IMR-90 (cell line): ENCODE results near the gene RPH3AL. TPM values are rescaled to one million over a fixed set of nuclear protein-coding genes. Genes with fewer than 3 reads are reported as not detected.

ENCODE experiments used
- ATAC-seq: fragments of 200-7000 bp; cut with Tn5 transposase; 2 replicates; pipeline ENCODE4 v1.9.1; 2020; ENCODE audit warnings: low read depth, mild to moderate bottlenecking, moderate library complexity
- BruUV-seq: library from RNA; stranded (reverse); fragments of 400-500 nt; replicated peaks from 2 replicates; lab custom pipeline; 2021; lab: Mats Ljungman, UMichigan
- CTCF ChIA-PET: fragments of 300-600 bp; formaldehyde crosslinking; extraction: SDS; loops from one replicate; lab custom pipeline; 2021; ENCODE audit warnings: antibody characterized with exemption; lab: Yijun Ruan, JAX
- POLR2A ChIA-PET: fragments of 300-600 bp; sonication (Branson Sonifier 250); formaldehyde crosslinking; loops from one replicate; lab custom pipeline; 2022; ENCODE audit warnings: antibody characterized with exemption; ENCODE audit not compliant: unreplicated experiment; lab: Charles Lee
- DNase-seq: peaks from one replicate; pipeline ENCODE4 v3.0.0; 2013
- H2AFZ ChIP-seq: replicated peaks from 2 replicates; pipeline ENCODE3; 2013; ENCODE audit warnings: low read length, mild to moderate bottlenecking; ENCODE audit not compliant: poor library complexity
- H2AK5ac ChIP-seq: 2 replicates; pipeline ENCODE4 v1.6.1; 2013; ENCODE audit warnings: low read depth, low read length, inconsistent platforms
- H2AK9ac ChIP-seq: replicated peaks from 2 replicates; pipeline ENCODE3; 2013; ENCODE audit warnings: mild to moderate bottlenecking, low read depth, low read length, moderate library complexity; ENCODE audit not compliant: poor library complexity
- H2BK120ac ChIP-seq: 2 replicates; pipeline ENCODE4 v1.6.1; 2013; ENCODE audit warnings: low read depth, low read length, inconsistent platforms
- H2BK15ac ChIP-seq: 3 replicates; pipeline ENCODE4 v1.6.1; 2013; ENCODE audit warnings: low read depth, low read length, inconsistent platforms
- H2BK20ac ChIP-seq: 2 replicates; pipeline ENCODE4 v1.6.1; 2013; ENCODE audit warnings: low read depth, mild to moderate bottlenecking, inconsistent platforms, low read length, moderate library complexity
- H2BK5ac ChIP-seq: 2 replicates; pipeline ENCODE4 v1.6.1; 2013; ENCODE audit warnings: mild to moderate bottlenecking, low read depth, low read length, inconsistent platforms; ENCODE audit not compliant: poor library complexity, severe bottlenecking
- H3K14ac ChIP-seq: replicated peaks from 2 replicates; pipeline ENCODE4 v1.6.1; 2013; ENCODE audit warnings: low read depth, low read length, inconsistent platforms
- H3K18ac ChIP-seq: 2 replicates; pipeline ENCODE4 v1.6.1; 2013; ENCODE audit warnings: low read depth, low read length, control low read depth
- H3K23ac ChIP-seq: 2 replicates; pipeline ENCODE4 v1.6.1; 2013; ENCODE audit warnings: low read depth, low read length, inconsistent platforms
- H3K27ac ChIP-seq: 2 replicates; pipeline ENCODE4 v1.5.1; 2013; ENCODE audit warnings: mild to moderate bottlenecking, control low read depth, low read length; ENCODE audit not compliant: insufficient read depth
- H3K27me3 ChIP-seq: 2 replicates; pipeline ENCODE4 v1.6.1; 2013; ENCODE audit warnings: low read length; ENCODE audit not compliant: control insufficient read depth, insufficient read depth
- H3K36me3 ChIP-seq: 2 replicates; pipeline ENCODE4 v1.6.1; 2013; ENCODE audit warnings: low read length, mixed read lengths; ENCODE audit not compliant: control insufficient read depth, insufficient read depth
- H3K4ac ChIP-seq: 2 replicates; pipeline ENCODE4 v1.6.1; 2013; ENCODE audit warnings: low read depth, low read length, inconsistent platforms
- H3K4me1 ChIP-seq: 2 replicates; pipeline ENCODE4 v1.6.1; 2013; ENCODE audit warnings: low read length, mixed read lengths; ENCODE audit not compliant: control insufficient read depth, insufficient read depth
- H3K4me2 ChIP-seq: 2 replicates; pipeline ENCODE4 v1.6.1; 2013; ENCODE audit warnings: low read depth, mild to moderate bottlenecking, control low read depth, low read length, moderate library complexity
- H3K4me3 ChIP-seq: 2 replicates; pipeline ENCODE4 v1.5.1; 2013; ENCODE audit warnings: low read depth, mild to moderate bottlenecking, control low read depth, low read length, moderate library complexity; ENCODE audit not compliant: insufficient read depth
- H3K56ac ChIP-seq: 2 replicates; pipeline ENCODE4 v1.6.1; 2013; ENCODE audit warnings: low read length, inconsistent platforms; ENCODE audit not compliant: insufficient read depth; ENCODE audit errors: extremely low read depth
- H3K79me1 ChIP-seq, 2 experiments: 2 replicates each; pipeline ENCODE4 v1.6.1; 2013; ENCODE audit warnings: low read length in 2 of 2, inconsistent platforms in 1 of 2, low read depth in 1 of 2
- H3K9ac ChIP-seq: 2 replicates; pipeline ENCODE4 v1.6.1; 2013; ENCODE audit warnings: low read depth, low read length, control low read depth
- H3K9me1 ChIP-seq: 2 replicates; pipeline ENCODE4 v1.6.1; 2013; ENCODE audit warnings: low read length, inconsistent platforms; ENCODE audit not compliant: insufficient read depth
- H3K9me3 ChIP-seq: 2 replicates; pipeline ENCODE4 v1.6.1; 2013; ENCODE audit warnings: low read length; ENCODE audit not compliant: control insufficient read depth, insufficient read depth
- H4K20me1 ChIP-seq: 2 replicates; pipeline ENCODE4 v1.6.1; 2013; ENCODE audit warnings: low read length, inconsistent platforms; ENCODE audit not compliant: insufficient read depth
- H4K5ac ChIP-seq: 2 replicates; pipeline ENCODE4 v1.6.1; 2013; ENCODE audit warnings: mild to moderate bottlenecking, low read depth, low read length, control low read depth
- H4K8ac ChIP-seq, 2 experiments: 2 replicates each; pipeline ENCODE4 v1.6.1; 2013; ENCODE audit warnings: low read depth in 2 of 2, low read length in 2 of 2, control low read depth in 1 of 2, inconsistent platforms in 1 of 2
- H4K91ac ChIP-seq: 2 replicates; pipeline ENCODE4 v1.6.1; 2013; ENCODE audit warnings: low read depth, low read length, inconsistent platforms; ENCODE audit not compliant: insufficient read depth
- CEBPB ChIP-seq: IDR thresholded peaks from 2 replicates; pipeline ENCODE4 v1.6.1; 2012; ENCODE audit warnings: low read depth, low read length, improper control_type of control experiment
- MAZ ChIP-seq: IDR thresholded peaks from 2 replicates; pipeline ENCODE4 v1.6.1; 2012; ENCODE audit warnings: low read depth, mild to moderate bottlenecking, low read length, improper control_type of control experiment, moderate library complexity, borderline replicate concordance
- MXI1 ChIP-seq: IDR thresholded peaks from 2 replicates; pipeline ENCODE4 v1.6.1; 2012; ENCODE audit warnings: low read depth, mild to moderate bottlenecking, low read length, moderate library complexity, borderline replicate concordance
- NFE2L2 ChIP-seq: fragments of 150-350 bp; IDR thresholded peaks from 2 replicates; pipeline ENCODE4 v1.6.1; 2016; ENCODE audit warnings: low read depth, mild to moderate bottlenecking, low read length
- POLR2A ChIP-seq: IDR thresholded peaks from 2 replicates; pipeline ENCODE4 v1.6.1; 2012; ENCODE audit warnings: mild to moderate bottlenecking, low read depth, low read length
- RAD21 ChIP-seq: IDR thresholded peaks from 2 replicates; pipeline ENCODE4 v1.6.1; 2012; ENCODE audit warnings: low read length, improper control_type of control experiment
- WGBS, 2 experiments: methylation state at CpG; one replicate each; pipeline versions ENCODE4 v1.1.5 to v1.1.7; 2013; ENCODE audit warnings: missing lambda C conversion rate in 2 of 2; ENCODE audit not compliant: insufficient read length in 1 of 2; ENCODE audit errors: extremely low coverage in 2 of 2; 5-methylcytosine and 5-hydroxymethylcytosine counted together
- dilution Hi-C: fragments of 300-500 bp; cut with HindIII; formaldehyde crosslinking; loops from one replicate; pipeline ENCODE4 v1.14.3; 2018; ENCODE audit warnings: low sequenced_read_pairs; ENCODE audit not compliant: unreplicated experiment
- in situ Hi-C: fragments of 300-500 bp; cut with MboI; formaldehyde crosslinking; loops from 3 replicates; pipeline ENCODE4 v1.14.3; 2019; ENCODE audit warnings: low sequenced_read_pairs, inconsistent platforms, mixed read lengths
- intact Hi-C: fragments of 100-400 bp; cut with micrococcal nuclease; formaldehyde crosslinking; loops from 2 replicates; pipeline ENCODE4 v1.10.0; 2022
- polyA plus RNA-seq, 3 experiments: library from polyadenylated mRNA; depleted of rRNA; stranded (reverse); fragments of >200 nt; gene quantifications; 2 replicates each; pipeline ENCODE4 v1.2.3, GENCODE V29; 2012; ENCODE audit warnings: low replicate concordance in 1 of 3
- total RNA-seq: library from RNA; depleted of rRNA; stranded (reverse); fragments of >200 nt; gene quantifications from 2 replicates; pipeline ENCODE4 v1.2.3, GENCODE V29; 2012

Gene RPH3AL
- total and polyA plus RNA-seq, 2 of the 4 experiments (the other 2 are of a cell fraction): 1.8 to 2.5 TPM

DNA sequence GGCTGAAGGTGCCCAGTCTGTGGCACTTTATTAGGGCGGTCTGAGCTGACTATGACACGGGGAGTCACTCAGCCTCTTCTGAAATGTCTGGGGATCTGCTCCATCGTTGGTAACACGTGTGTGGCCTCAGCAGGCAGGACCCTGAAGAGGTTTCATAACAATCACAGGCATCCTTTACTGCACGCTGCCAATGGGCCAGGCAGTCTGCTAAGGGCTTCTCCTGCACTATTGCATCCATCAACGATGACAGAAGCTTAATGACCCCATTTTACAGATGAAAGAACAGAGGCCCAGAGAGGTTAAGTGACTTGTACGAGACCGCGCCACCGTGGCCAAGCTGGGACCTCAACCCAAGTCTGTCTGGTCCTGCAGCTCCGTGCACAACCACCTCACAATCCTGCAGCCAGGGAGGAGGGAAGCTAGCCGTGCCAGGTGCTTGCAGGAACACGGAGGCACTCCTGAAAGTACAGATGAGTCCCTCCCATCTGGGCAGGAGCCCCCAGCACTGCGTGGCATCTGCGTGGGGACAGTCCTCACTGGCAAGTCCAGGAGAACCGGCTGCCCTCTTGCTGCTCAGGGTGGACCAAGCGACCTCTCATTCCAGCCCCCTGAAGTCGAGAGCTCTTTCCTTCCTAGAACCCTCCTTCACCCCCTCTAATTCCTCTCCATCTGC lies 40.0 kb downstream of the RPH3AL start:
- dilution Hi-C loops (no loop called here), in situ Hi-C loops (no loop called here), intact Hi-C loops (no loop called here)
- H4K8ac ChIP-seq: no peak overlapping the region
- no peaks in the 10 kb centered on the region for H3K79me1 ChIP-seq
- CTCF ChIA-PET: no interaction called here
- WGBS, 2 experiments: 70% methylated on average over 6 of the region's 18 CpGs; no CpG with 5 or more reads in 1 of the 2 experiments
- H3K23ac ChIP-seq: no peak overlapping the region
- no peaks in the 10 kb centered on the region for H3K4me1 ChIP-seq
- no peaks in the 10 kb centered on the region for H3K9me1 ChIP-seq
- no peak overlapping the region for H2BK5ac ChIP-seq
- POLR2A ChIA-PET: no interaction called here
- no peak overlapping the region for H3K27ac ChIP-seq
- H3K4me2 ChIP-seq: no peak overlapping the region
- H3K14ac ChIP-seq: no peak overlapping the region
- H4K5ac ChIP-seq: no peak overlapping the region
- H4K91ac ChIP-seq: no peak overlapping the region
- peaks cover 21% of the 10 kb centered on the region for H3K27me3 ChIP-seq
- H2AK5ac ChIP-seq: no peak overlapping the region
- H2AFZ ChIP-seq: no peak overlapping the region
- peaks cover 9% of the 10 kb centered on the region; the same call in 1 of the 2 replicates for H3K9me3 ChIP-seq
- ATAC-seq (no peak), DNase-seq (no peak)
- H3K4ac ChIP-seq: no peak overlapping the region
- H3K4me3 ChIP-seq: no peak overlapping the region
- H2BK120ac ChIP-seq: no peak overlapping the region
- no peak overlapping the region for H2BK20ac ChIP-seq
- BruUV-seq: no TSS peak
- 0 out of 2 replicates have a peak, but pooled peaks cover 3% of the 10 kb centered on the region for H4K20me1 ChIP-seq
- no peak overlapping the region for H3K9ac ChIP-seq
- no peaks in the 10 kb centered on the region for H3K36me3 ChIP-seq
- no peak overlapping the region for H3K56ac ChIP-seq
- no peak overlapping the region for H2AK9ac ChIP-seq
- no peak overlapping the region for H2BK15ac ChIP-seq
- no peak for TF ChIP-seq NFE2L2
- TF ChIP-seq MAZ: no peak
- TF ChIP-seq MXI1: no peak
- no peak for TF ChIP-seq RAD21
- TF ChIP-seq CEBPB: no peak
- no peak for TF ChIP-seq POLR2A
- H3K18ac ChIP-seq: no peak overlapping the region
